Type B pancreatic cell (in vitro differentiated cells): ENCODE results near the gene CORO6. TPM values are rescaled to one million over a fixed set of nuclear protein-coding genes. Genes with fewer than 3 reads are reported as not detected.

ENCODE experiments used
- DNase-seq: peaks from one replicate; pipeline ENCODE4 v3.0.0; 2021; ENCODE audit warnings: mixed read lengths; ENCODE audit not compliant: unreplicated experiment; ENCODE audit errors: extremely low spot score
- H3K27ac Mint-ChIP-seq: 2 replicates; pipeline ENCODE4 v1.8.0; 2021; ENCODE audit warnings: mild to moderate bottlenecking, mixed read lengths
- H3K27me3 Mint-ChIP-seq: 2 replicates; pipeline ENCODE4 v1.8.0; 2021; ENCODE audit warnings: mixed read lengths
- H3K36me3 Mint-ChIP-seq: 2 replicates; pipeline ENCODE4 v1.8.0; 2021; ENCODE audit warnings: mixed read lengths
- H3K4me1 Mint-ChIP-seq: one replicate; pipeline ENCODE4 v1.8.0; 2021; ENCODE audit warnings: mixed read lengths; ENCODE audit not compliant: unreplicated experiment
- H3K4me3 Mint-ChIP-seq: 2 replicates; pipeline ENCODE4 v1.8.0; 2021; ENCODE audit warnings: mild to moderate bottlenecking, mixed read lengths
- H3K9me3 Mint-ChIP-seq: 2 replicates; pipeline ENCODE4 v1.8.0; 2021; ENCODE audit warnings: mixed read lengths
- CTCF ChIP-seq: fragments of 200-600 bp; sonication (generic); conservative IDR thresholded peaks from 2 replicates; pipeline ENCODE4 v1.5.0; 2021; ENCODE audit warnings: antibody characterized with exemption, mild to moderate bottlenecking
- total RNA-seq: library from RNA; stranded (reverse); gene quantifications from 2 replicates; pipeline ENCODE4 v1.2.1, GENCODE V29; 2021; ENCODE audit warnings: low replicate concordance

The CORO6 gene
- total RNA-seq, 1 donor from 2014 or later = 6.8 TPM

GRCh38 chr17:29565643-29566472 lies 56.9 kb downstream of the CORO6 start:
- Mint-ChIP-seq H3K9me3 (no peaks in the 10 kb centered on the region), H3K27ac (peak overlapping the region; percentile 59), H3K4me3 (peak overlapping the region; percentile 84), H3K36me3 (peaks cover 7% of the 10 kb centered on the region), H3K27me3 (peaks cover 35% of the 10 kb centered on the region), H3K4me1 (peaks cover 9% of the 10 kb centered on the region)
- DNase-seq = no peak
- TF ChIP-seq CTCF = peak; percentile 48

Other genes starting within 250 kb of the CORO6 start
- 55.3 and 63.5 TPM in 2 replicates for gene TAOK1, start 232.5 kb downstream of the CORO6 start, total RNA-seq
- gene ABHD15, start 55.9 kb downstream of the CORO6 start, total RNA-seq = 11.6 and 12.2 TPM in 2 replicates
- gene TP53I13, start 54.2 kb downstream of the CORO6 start, total RNA-seq = 38.9 and 50.3 TPM in 2 replicates
- gene GIT1, start 33.3 kb downstream of the CORO6 start, total RNA-seq = 44.0 and 66.7 TPM in 2 replicates
- 21.0 and 50.5 TPM in 2 replicates for gene ANKRD13B, start 29.8 kb downstream of the CORO6 start, total RNA-seq